HG03571 (cell line): Measurements from ENCODE around the gene ZBTB21.
"Not testable (repeated sequence)": the region's sequence is repeated elsewhere in the genome, so short reads cannot be mapped to it uniquely, and the experiment has no call there.

Source experiments
- ATAC-seq: cut with Tn5 transposase; IDR thresholded peaks from one replicate; pipeline ENCODE4 v1.9.1; 2021; ENCODE audit not compliant: unreplicated experiment

The ZBTB21 gene

GRCh38 chr21:41954654-41955499 is 55.3 kb downstream of the ZBTB21 start:
- ATAC-seq, result no peak

- no peak for ATAC-seq
These were observed 56.1 kb downstream of the ZBTB21 start, which contains the start of gene C2CD2 for GRCh38 chr21:41953831-41954653. TSS of gene C2CD2 (minus strand) at chr21:41954018. CDS start at chr21:41953648, 370 bp downstream.

- no peak for ATAC-seq
These were observed 56.8 kb downstream of the ZBTB21 start for GRCh38 chr21:41953249-41953830.

GRCh38 chr21:41952568-41953248 is 57.5 kb downstream of the ZBTB21 start:
- ATAC-seq, result no peak

GRCh38 chr21:41951876-41952567 is 58.1 kb downstream of the ZBTB21 start:
- no peak for ATAC-seq

GRCh38 chr21:41950941-41951351 is 59.2 kb downstream of the ZBTB21 start:
- no peak for ATAC-seq

GRCh38 chr21:41949631-41950030 is 60.5 kb downstream of the ZBTB21 start:
- ATAC-seq, result not testable (repeated sequence)

- ATAC-seq, result no peak
These were observed 61.3 kb downstream of the ZBTB21 start for GRCh38 chr21:41948901-41949300.

GRCh38 chr21:41948078-41948895 is 61.9 kb downstream of the ZBTB21 start:
- ATAC-seq, result no peak

- no peak for ATAC-seq
These were observed 64.2 kb downstream of the ZBTB21 start for GRCh38 chr21:41945982-41946381.

GRCh38 chr21:41943851-41944250 is 66.3 kb downstream of the ZBTB21 start:
- no peak for ATAC-seq

- ATAC-seq, result no peak
These were observed 67.7 kb downstream of the ZBTB21 start for GRCh38 chr21:41942457-41942856.

GRCh38 chr21:41941941-41942340 is 68.2 kb downstream of the ZBTB21 start:
- no peak for ATAC-seq

GRCh38 chr21:41940431-41940830 is 69.7 kb downstream of the ZBTB21 start:
- ATAC-seq, result no peak

GRCh38 chr21:41939391-41939790 is 70.8 kb downstream of the ZBTB21 start:
- ATAC-seq, result no peak
